Effector memory CD8-positive, alpha-beta T cell (primary cell): ENCODE results near the gene NOC4L.
"Not testable (repeated sequence)": the region's sequence is repeated elsewhere in the genome, so short reads cannot be mapped to it uniquely, and the experiment has no call there.

Experiments
- ATAC-seq: fragments of 150-1000 bp; cut with Tn5 transposase; replicated peaks from 2 replicates; pipeline ENCODE4 v1.10.0; 2021; ENCODE audit warnings: mild to moderate bottlenecking, moderate library complexity
- DNase-seq, 3 experiments: peaks; one replicate each; pipeline ENCODE4 v3.0.0; 2021
- H3K27ac Mint-ChIP-seq, 2 donors: one replicate each; pipeline ENCODE4 v1.8.0; 2022; ENCODE audit warnings: mild to moderate bottlenecking in 2 of 2, mixed read lengths in 2 of 2, moderate library complexity in 2 of 2
- H3K27me3 Mint-ChIP-seq, 2 donors: one replicate each; pipeline ENCODE4 v1.8.0; 2022; ENCODE audit warnings: mixed read lengths in 2 of 2
- H3K36me3 Mint-ChIP-seq: one replicate; pipeline ENCODE4 v1.8.0; 2022; ENCODE audit warnings: mild to moderate bottlenecking, moderate library complexity, mixed read lengths; ENCODE audit not compliant: insufficient read depth
- H3K4me1 Mint-ChIP-seq, 2 donors: one replicate each; pipeline ENCODE4 v1.8.0; 2022; ENCODE audit warnings: low read depth in 2 of 2, mixed read lengths in 2 of 2
- H3K4me3 Mint-ChIP-seq, 2 donors: one replicate each; pipeline ENCODE4 v1.8.0; 2022; ENCODE audit warnings: mild to moderate bottlenecking in 2 of 2, mixed read lengths in 2 of 2, moderate library complexity in 2 of 2
- H3K9me3 Mint-ChIP-seq, 2 donors: one replicate each; pipeline ENCODE4 v1.8.0; 2022; ENCODE audit warnings: mixed read lengths in 2 of 2

NOC4L gene

DNA sequence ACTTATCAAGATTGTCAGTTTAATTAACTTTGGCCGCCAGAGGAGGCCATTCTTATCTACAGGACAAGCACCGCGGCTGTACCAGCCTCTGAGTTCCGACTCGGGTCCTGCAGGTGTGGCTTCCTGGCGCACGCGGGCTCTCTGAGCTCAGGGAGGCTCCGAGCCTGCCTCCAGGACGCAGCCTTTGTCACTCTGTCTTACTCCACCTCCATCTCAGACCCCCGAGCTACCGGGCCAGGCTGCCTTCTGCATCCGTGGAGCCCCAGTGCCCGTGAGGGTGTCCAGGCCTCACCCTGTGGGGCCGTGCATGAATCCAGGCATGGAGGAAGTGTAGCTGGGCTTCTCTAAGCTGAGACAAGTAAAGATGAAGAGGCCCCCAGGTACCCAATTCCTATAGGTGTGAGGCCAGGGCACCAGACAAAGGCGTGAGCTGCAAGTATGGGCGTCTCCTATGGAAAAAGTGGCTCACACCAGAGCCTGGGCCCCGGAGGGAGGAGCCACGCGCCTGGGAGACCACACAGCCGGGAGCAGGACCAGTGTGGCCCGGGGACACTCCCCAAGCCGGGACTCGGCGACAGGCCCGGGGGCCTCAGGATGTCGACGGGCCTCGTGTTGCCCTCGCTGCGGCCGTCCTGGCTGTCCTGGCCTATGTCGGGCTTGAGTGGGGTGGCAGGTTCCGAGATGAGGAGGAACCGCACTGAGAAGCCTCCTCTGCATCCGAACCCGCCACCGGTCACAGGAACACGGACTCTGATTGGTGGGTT is 42.8 kb downstream of the NOC4L start:
- Mint-ChIP-seq H3K36me3 (peaks cover 13% of the 10 kb centered on the region), H3K4me1 (peaks cover 16 to 28% of the 10 kb centered on the region in 2 donors), H3K9me3 (no peaks in the 10 kb centered on the region), H3K4me3 (peak overlapping the region; percentile 76 to 94), H3K27me3 (no peaks in the 10 kb centered on the region), H3K27ac (peak overlapping the region; percentile 39 to 91)
- ATAC-seq (no peak), DNase-seq (no peak)

DNA sequence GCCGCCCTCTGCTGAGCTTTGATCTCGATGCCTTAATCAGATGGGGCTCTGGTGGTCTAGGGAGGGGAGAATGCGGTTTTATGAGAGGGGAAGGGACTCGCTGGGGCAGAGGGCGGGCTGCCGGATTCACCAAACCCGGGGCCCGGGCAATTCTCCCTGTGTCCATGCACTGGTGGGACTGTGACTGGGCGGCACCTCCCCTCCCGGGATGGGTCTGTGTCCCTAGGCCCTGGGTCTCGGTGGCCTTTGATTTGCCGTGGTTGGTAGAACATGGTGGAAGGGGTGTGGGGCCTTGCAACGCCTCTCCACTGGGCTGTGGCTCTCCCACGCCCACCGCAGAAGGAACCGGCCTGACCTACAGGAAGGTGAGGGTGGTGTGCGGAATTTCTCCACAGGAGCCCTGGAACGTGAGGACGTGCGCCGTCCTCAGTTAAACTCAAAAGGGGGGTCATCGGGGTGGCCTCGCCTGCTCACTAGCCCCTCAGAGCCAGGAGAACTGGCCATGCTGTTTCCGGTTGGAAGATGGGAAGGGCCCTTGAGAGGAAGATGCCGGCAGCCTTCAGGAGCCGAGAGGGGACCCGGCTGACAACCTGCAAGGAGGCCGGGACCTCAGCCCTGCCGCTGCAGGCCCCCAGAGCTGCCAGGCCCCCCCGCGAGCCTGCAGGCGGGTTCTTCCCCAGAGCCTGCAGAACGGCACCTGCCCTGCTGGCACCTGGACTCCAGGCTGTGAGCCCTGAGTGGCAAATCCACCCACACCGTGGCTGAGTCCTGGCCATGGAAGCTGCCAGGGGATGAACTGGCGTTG is 43.6 kb downstream of the NOC4L start:
- H3K9me3 Mint-ChIP-seq: no peaks in the 10 kb centered on the region
- no peaks in the 10 kb centered on the region for H3K27me3 Mint-ChIP-seq
- peak overlapping the region in 1 of 2 donors; percentile 16 for H3K27ac Mint-ChIP-seq
- DNase-seq (no peak), ATAC-seq (no peak)
- peak overlapping the region; percentile 93 to 94 for H3K4me3 Mint-ChIP-seq
- H3K36me3 Mint-ChIP-seq: peaks cover 13% of the 10 kb centered on the region
- peaks cover 16 to 28% of the 10 kb centered on the region in 2 donors for H3K4me1 Mint-ChIP-seq

- H3K4me3 Mint-ChIP-seq: peak overlapping the region; percentile 93 to 94
- no peaks in the 10 kb centered on the region for H3K27me3 Mint-ChIP-seq
- DNase-seq: no peak
- peaks cover 14% of the 10 kb centered on the region for H3K36me3 Mint-ChIP-seq
- peak overlapping the region in 1 of 2 donors; percentile 38 for H3K27ac Mint-ChIP-seq
- H3K4me1 Mint-ChIP-seq: peaks cover 18 to 29% of the 10 kb centered on the region in 2 donors
- ATAC-seq: no peak
- peaks cover 1 to 3% of the 10 kb centered on the region in 2 donors for H3K9me3 Mint-ChIP-seq
Observed at GRCh38 chr12:132188451-132188901, 44.2 kb downstream of the NOC4L start.

DNA sequence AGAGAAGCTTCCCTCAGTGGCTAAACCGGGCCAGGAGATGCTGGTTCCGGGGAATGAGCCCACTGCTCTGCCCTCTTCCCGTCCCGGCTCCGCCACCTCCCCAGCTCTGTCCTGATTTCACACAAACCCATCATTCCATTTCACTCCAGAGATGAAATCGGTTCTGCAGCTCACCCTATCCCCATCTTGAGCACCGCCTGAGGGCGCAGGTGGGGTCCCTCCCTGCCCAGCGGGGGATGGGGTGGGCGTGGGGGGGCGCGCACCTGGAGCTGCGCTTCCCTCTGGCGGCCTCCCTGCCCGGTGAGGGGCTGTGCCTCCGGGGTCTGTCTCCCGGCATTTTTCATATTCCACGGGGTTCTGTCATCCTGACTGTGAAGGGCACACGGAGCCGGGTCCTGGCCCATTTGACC is 44.7 kb downstream of the NOC4L start:
- ATAC-seq: no peak

GRCh38 chr12:132189378-132190011 is 45.2 kb downstream of the NOC4L start:
- DNase-seq (peak; percentile 89 to 91 (median 89)), ATAC-seq (peak; percentile 89)
- no peaks in the 10 kb centered on the region for H3K27me3 Mint-ChIP-seq
- peaks cover 19 to 29% of the 10 kb centered on the region in 2 donors for H3K4me1 Mint-ChIP-seq
- H3K36me3 Mint-ChIP-seq: peaks cover 13% of the 10 kb centered on the region
- H3K9me3 Mint-ChIP-seq: peaks cover 5 to 11% of the 10 kb centered on the region in 2 donors
- H3K27ac Mint-ChIP-seq: peak overlapping the region; percentile 87 to 93
- peak overlapping the region; percentile 93 to 94 for H3K4me3 Mint-ChIP-seq

More for the DNA sequence above, 44.7 kb downstream of the NOC4L start:
- H3K4me3 Mint-ChIP-seq: peak overlapping the region; percentile 93 to 94
- H3K4me1 Mint-ChIP-seq: peaks cover 19 to 29% of the 10 kb centered on the region in 2 donors
- H3K27me3 Mint-ChIP-seq: no peaks in the 10 kb centered on the region
- peak overlapping the region; percentile 87 to 93 for H3K27ac Mint-ChIP-seq
- peaks cover 3 to 7% of the 10 kb centered on the region in 2 donors for H3K9me3 Mint-ChIP-seq
- H3K36me3 Mint-ChIP-seq: peaks cover 13% of the 10 kb centered on the region
- DNase-seq: no peak

GRCh38 chr12:132190012-132190755 is 45.9 kb downstream of the NOC4L start:
- Mint-ChIP-seq H3K4me3 (peak overlapping the region; percentile 93 to 94), H3K4me1 (peaks cover 19 to 29% of the 10 kb centered on the region in 2 donors), H3K27ac (peak overlapping the region; percentile 87 to 93), H3K9me3 (peaks cover 5 to 11% of the 10 kb centered on the region in 2 donors), H3K27me3 (no peaks in the 10 kb centered on the region), H3K36me3 (peaks cover 13% of the 10 kb centered on the region)
- ATAC-seq: peak; percentile 6
- DNase-seq: peak in 1 of 3 experiments; percentile 6

GRCh38 chr12:132190834-132191500 is 46.7 kb downstream of the NOC4L start:
- Mint-ChIP-seq H3K9me3 (peaks cover 5 to 11% of the 10 kb centered on the region in 2 donors), H3K27me3 (no peaks in the 10 kb centered on the region), H3K27ac (peak overlapping the region in 1 of 2 donors; percentile 87), H3K4me1 (peaks cover 11 to 27% of the 10 kb centered on the region in 2 donors), H3K36me3 (peaks cover 13% of the 10 kb centered on the region), H3K4me3 (peak overlapping the region; percentile 37 to 94)
- no peak for DNase-seq
- ATAC-seq: no peak

DNA sequence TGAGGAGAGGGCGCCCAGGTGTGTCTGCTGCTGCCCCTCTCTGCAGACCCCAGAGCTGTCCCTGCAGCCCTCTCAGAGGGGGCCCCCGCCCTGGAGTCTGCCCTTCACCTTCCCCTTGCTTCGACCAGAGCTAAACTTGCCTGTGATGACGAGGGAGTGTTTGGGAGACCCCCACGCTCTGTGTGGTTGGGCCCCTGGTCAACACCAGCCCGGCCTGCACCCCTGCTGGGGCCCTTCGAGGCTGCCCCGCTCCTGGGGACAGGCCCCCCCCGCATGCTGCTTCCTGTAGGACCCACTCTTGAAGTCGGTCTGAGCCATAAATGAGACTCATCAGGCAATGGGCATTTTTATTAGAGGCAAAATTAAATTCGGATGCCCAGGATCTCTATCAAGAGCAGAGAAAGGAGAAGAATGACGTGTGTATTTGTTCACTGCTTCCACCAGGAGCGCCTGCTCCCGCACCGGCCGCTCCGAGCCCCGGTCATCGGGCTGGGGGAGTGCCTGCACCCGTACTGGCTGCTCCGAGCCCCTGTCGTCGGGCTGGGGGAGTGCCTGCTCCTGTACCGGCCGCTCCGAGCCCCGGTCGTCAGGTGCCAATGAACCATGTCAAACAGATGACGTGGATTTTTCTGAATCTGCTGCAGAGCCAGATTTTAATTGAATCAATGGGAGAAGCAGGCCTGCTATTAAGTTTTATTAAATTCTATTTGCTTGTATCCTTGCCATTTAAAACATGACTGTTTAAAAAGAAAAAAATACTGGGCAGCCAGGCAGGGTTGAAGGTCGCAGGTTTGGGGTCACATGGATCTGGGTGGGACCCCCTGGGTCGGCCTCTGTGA is 47.7 kb downstream of the NOC4L start:
- Mint-ChIP-seq H3K9me3 (peaks cover 5 to 11% of the 10 kb centered on the region in 2 donors), H3K4me3 (no peak overlapping the region), H3K36me3 (peaks cover 11% of the 10 kb centered on the region), H3K27ac (no peak overlapping the region), H3K27me3 (no peaks in the 10 kb centered on the region), H3K4me1 (peaks cover 11 to 19% of the 10 kb centered on the region in 2 donors)
- ATAC-seq (no peak), DNase-seq (no peak)

DNA sequence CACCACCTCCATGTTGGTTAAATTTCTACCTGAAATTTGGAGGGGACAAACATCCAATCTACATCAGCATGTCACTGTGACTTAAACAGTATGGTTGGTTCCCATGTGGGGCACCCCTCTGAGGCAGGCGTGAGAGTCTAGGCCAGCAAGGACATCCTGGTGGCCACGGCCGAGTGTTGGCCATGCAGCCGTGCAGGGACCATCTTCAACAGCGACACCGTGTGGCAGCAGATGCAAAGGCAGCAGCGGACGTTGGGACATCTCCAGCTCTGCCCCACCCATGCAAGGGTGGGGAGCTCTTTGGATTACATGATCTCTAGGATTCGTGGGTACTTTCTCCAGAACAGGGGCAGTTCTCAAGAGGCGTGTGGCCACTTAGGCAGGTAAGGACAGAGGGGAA is 49.8 kb downstream of the NOC4L start:
- peaks cover 5 to 11% of the 10 kb centered on the region in 2 donors for H3K9me3 Mint-ChIP-seq
- H3K36me3 Mint-ChIP-seq: peaks cover 5% of the 10 kb centered on the region
- ATAC-seq (no peak), DNase-seq (peak in 1 of 3 experiments; percentile 10)
- H3K27me3 Mint-ChIP-seq: no peaks in the 10 kb centered on the region
- peaks cover 9 to 10% of the 10 kb centered on the region in 2 donors for H3K4me1 Mint-ChIP-seq
- H3K4me3 Mint-ChIP-seq: no peak overlapping the region
- H3K27ac Mint-ChIP-seq: peak overlapping the region in 1 of 2 donors; percentile 12

- peak overlapping the region in 1 of 2 donors; percentile 12 for H3K27ac Mint-ChIP-seq
- no peak for ATAC-seq
- DNase-seq: no peak
- peaks cover 5 to 7% of the 10 kb centered on the region in 2 donors for H3K4me1 Mint-ChIP-seq
- H3K9me3 Mint-ChIP-seq: peaks cover 5 to 11% of the 10 kb centered on the region in 2 donors
- peaks cover 5% of the 10 kb centered on the region for H3K36me3 Mint-ChIP-seq
- no peak overlapping the region for H3K4me3 Mint-ChIP-seq
- H3K27me3 Mint-ChIP-seq: no peaks in the 10 kb centered on the region
Observed at GRCh38 chr12:132194556-132194955, 50.3 kb downstream of the NOC4L start.

DNA sequence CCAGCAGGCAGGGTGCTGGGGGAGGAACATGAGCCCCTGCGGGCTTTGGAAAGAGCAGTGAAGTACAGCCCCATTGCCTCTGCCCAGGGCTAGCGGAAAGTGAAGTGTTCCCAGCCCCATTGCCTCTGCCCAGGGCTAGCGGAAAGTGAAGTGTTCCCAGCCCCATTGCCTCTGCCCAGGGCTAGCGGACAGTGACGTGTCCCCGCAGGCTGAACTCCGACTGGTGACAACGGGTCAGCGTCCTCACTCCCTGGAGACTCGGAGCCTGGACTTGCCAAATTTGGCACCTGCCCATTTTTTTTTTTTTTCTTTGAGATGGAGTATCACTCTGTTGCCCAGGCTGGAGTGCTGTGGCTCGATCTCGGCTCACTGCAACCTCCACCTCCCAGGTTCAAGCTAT is 51.0 kb downstream of the NOC4L start:
- not testable (repeated sequence) for DNase-seq, H3K4me1 Mint-ChIP-seq, H3K36me3 Mint-ChIP-seq

More for the DNA sequence above, 51.0 kb downstream of the NOC4L start:
- H3K9me3 Mint-ChIP-seq: peaks cover 5 to 11% of the 10 kb centered on the region in 2 donors
- not testable (repeated sequence) for H3K27me3 Mint-ChIP-seq, H3K27ac Mint-ChIP-seq, H3K4me3 Mint-ChIP-seq, ATAC-seq
